Astrocyte (in vitro differentiated cells and primary cell): ENCODE results near the gene TMTC1. TPM values are rescaled to one million over a fixed set of nuclear protein-coding genes. Genes with fewer than 3 reads are reported as not detected.
A peak's percentile ranks its signal among the peaks of the same experiment; 100 is the strongest.

Experiments
- DNase-seq: peaks from one replicate; pipeline ENCODE4 v3.0.0-alpha.2; 2010; ENCODE audit warnings: low read depth
- FAIRE-seq: peaks from 2 replicates; lab custom pipeline; 2011; peaks lifted over from hg19 to GRCh38; lab: Jason Lieb, UNC
- H2AFZ ChIP-seq: 2 replicates; pipeline ENCODE4 v1.6.0; 2012; ENCODE audit warnings: low read depth, low read length, inconsistent platforms
- H3K27ac ChIP-seq: 2 replicates; pipeline ENCODE4 v1.5.1; 2011; ENCODE audit warnings: low read depth, low read length, inconsistent platforms
- H3K27me3 ChIP-seq: 2 replicates; pipeline ENCODE4 v1.6.0; 2011; ENCODE audit warnings: low read length, inconsistent platforms; ENCODE audit not compliant: insufficient read depth
- H3K36me3 ChIP-seq: 2 replicates; pipeline ENCODE4 v1.5.1; 2011; ENCODE audit warnings: low read length, inconsistent platforms; ENCODE audit not compliant: insufficient read depth
- H3K4me1 ChIP-seq: 2 replicates; pipeline ENCODE4 v1.5.1; 2011; ENCODE audit warnings: low read length, inconsistent platforms; ENCODE audit not compliant: insufficient read depth
- H3K4me2 ChIP-seq: 2 replicates; pipeline ENCODE4 v1.6.0; 2012; ENCODE audit warnings: low read length, inconsistent platforms
- H3K4me3 ChIP-seq: 2 replicates; pipeline ENCODE4 v1.5.1; 2011; ENCODE audit warnings: low read depth, mild to moderate bottlenecking, low read length, inconsistent platforms; ENCODE audit not compliant: insufficient read depth
- H3K79me2 ChIP-seq: 2 replicates; pipeline ENCODE4 v1.6.0; 2012; ENCODE audit warnings: mild to moderate bottlenecking, low read length, inconsistent platforms; ENCODE audit not compliant: insufficient read depth
- H3K9ac ChIP-seq: 2 replicates; pipeline ENCODE4 v1.6.0; 2012; ENCODE audit warnings: mild to moderate bottlenecking, low read length, inconsistent platforms
- H3K9me3 ChIP-seq: 2 replicates; pipeline ENCODE4 v1.5.1; 2012; ENCODE audit warnings: low read depth, mild to moderate bottlenecking, low read length, inconsistent platforms; ENCODE audit not compliant: insufficient read depth
- H4K20me1 ChIP-seq: 2 replicates; pipeline ENCODE4 v1.6.0; 2012; ENCODE audit warnings: low read length, inconsistent platforms; ENCODE audit not compliant: insufficient read depth
- H3K27ac Mint-ChIP-seq: one replicate; pipeline ENCODE4 v1.8.0; 2021; ENCODE audit warnings: mild to moderate bottlenecking, mixed read lengths; ENCODE audit not compliant: unreplicated experiment
- H3K27me3 Mint-ChIP-seq: one replicate; pipeline ENCODE4 v1.8.0; 2021; ENCODE audit warnings: low read depth, mixed read lengths; ENCODE audit not compliant: unreplicated experiment
- H3K36me3 Mint-ChIP-seq: one replicate; pipeline ENCODE4 v1.8.0; 2021; ENCODE audit warnings: low read depth, mixed read lengths; ENCODE audit not compliant: unreplicated experiment
- H3K4me1 Mint-ChIP-seq: one replicate; pipeline ENCODE4 v1.8.0; 2021; ENCODE audit warnings: low read depth, mixed read lengths; ENCODE audit not compliant: unreplicated experiment
- H3K4me3 Mint-ChIP-seq: one replicate; pipeline ENCODE4 v1.8.0; 2021; ENCODE audit warnings: mild to moderate bottlenecking, moderate library complexity, mixed read lengths; ENCODE audit not compliant: unreplicated experiment
- H3K9me3 Mint-ChIP-seq: one replicate; pipeline ENCODE4 v1.8.0; 2021; ENCODE audit warnings: mild to moderate bottlenecking, mixed read lengths; ENCODE audit not compliant: unreplicated experiment
- CTCF ChIP-seq: IDR thresholded peaks from 2 replicates; pipeline ENCODE4 v1.5.1; 2011; ENCODE audit warnings: low read depth, mild to moderate bottlenecking, inconsistent platforms, low read length, moderate library complexity; ENCODE audit not compliant: insufficient read depth
- EZH2 ChIP-seq: IDR thresholded peaks from 2 replicates; pipeline ENCODE4 v1.6.1; 2012; ENCODE audit warnings: mild to moderate bottlenecking, low read length, inconsistent platforms; ENCODE audit not compliant: insufficient read depth
- total RNA-seq: library from RNA; stranded (reverse); gene quantifications from 2 replicates; pipeline ENCODE4 v1.2.1, GENCODE V29; 2021

The TMTC1 gene
- total RNA-seq, 1 donor from 2014 or later, result 4.7 TPM

DNA sequence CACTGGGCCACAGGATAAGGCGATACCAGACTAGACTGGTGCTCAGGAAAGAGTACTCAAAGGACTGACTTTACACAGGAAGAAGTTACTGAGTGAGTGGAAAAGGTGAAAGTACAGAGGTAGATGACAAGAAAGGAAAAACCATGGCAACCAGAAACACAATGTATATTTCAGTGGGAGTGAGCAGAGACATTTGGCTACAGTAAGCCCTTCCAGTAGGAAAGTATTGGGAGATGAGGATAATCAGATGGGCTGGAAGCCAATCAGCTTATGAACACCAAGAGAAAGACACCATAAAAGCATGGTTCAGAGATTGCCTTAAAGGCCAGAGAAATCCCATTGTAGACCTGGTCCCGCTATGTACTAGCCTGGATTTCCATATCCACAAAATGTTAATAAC lies 51.6 kb downstream of the TMTC1 start:
- H3K4me2 ChIP-seq, result no peak overlapping the region
- peaks cover 6% of the 10 kb centered on the region for H3K4me1 ChIP-seq
- no peak overlapping the region for H3K27ac ChIP-seq
- peak; percentile 51 for DNase-seq
- H3K9ac ChIP-seq, result no peak overlapping the region
- Mint-ChIP-seq H3K36me3 (no peaks in the 10 kb centered on the region), H3K4me1 (peaks cover 10% of the 10 kb centered on the region), H3K9me3 (no peaks in the 10 kb centered on the region), H3K27me3 (no peaks in the 10 kb centered on the region), H3K4me3 (no peak overlapping the region), H3K27ac (peak overlapping the region; percentile 63)
- no peaks in the 10 kb centered on the region for H3K27me3 ChIP-seq
- H3K79me2 ChIP-seq, result no peaks in the 10 kb centered on the region
- H3K36me3 ChIP-seq, result no peaks in the 10 kb centered on the region
- no peaks in the 10 kb centered on the region for H3K9me3 ChIP-seq
- no peak for FAIRE-seq
- no peak overlapping the region for H3K4me3 ChIP-seq
- no peaks in the 10 kb centered on the region for H4K20me1 ChIP-seq
- H2AFZ ChIP-seq, result no peak overlapping the region
- TF ChIP-seq EZH2, result no peak
- TF ChIP-seq CTCF, result no peak

DNA sequence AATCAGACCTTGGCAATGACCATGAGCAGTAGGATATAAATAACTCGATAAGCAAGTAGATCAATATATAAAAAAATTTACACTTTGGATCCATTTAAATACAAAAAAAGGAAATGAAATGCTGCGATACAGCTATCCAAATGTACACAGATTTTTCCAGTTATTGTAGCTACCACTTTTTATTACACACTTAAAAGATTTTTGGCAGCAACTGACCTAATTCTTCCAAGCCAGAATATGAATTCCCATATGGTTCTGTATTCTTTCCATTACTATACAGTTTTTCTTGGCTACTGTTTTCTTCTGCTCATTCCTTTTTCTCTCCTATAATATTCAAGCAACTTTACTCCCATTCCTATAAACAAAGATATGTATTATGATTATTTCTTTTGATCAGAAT lies 52.2 kb downstream of the TMTC1 start:
- H3K4me1 Mint-ChIP-seq, result peaks cover 10% of the 10 kb centered on the region
- H3K4me1 ChIP-seq, result peaks cover 6% of the 10 kb centered on the region
- no peak overlapping the region for H3K4me3 Mint-ChIP-seq
- H3K4me3 ChIP-seq, result no peak overlapping the region
- no peaks in the 10 kb centered on the region for H3K27me3 Mint-ChIP-seq
- H3K9ac ChIP-seq, result no peak overlapping the region
- no peak overlapping the region for H3K4me2 ChIP-seq
- FAIRE-seq (no peak), DNase-seq (no peak)
- no peaks in the 10 kb centered on the region for H3K36me3 Mint-ChIP-seq
- no peaks in the 10 kb centered on the region for H3K79me2 ChIP-seq
- H4K20me1 ChIP-seq, result no peaks in the 10 kb centered on the region
- H3K27me3 ChIP-seq, result no peaks in the 10 kb centered on the region
- H3K9me3 ChIP-seq, result no peaks in the 10 kb centered on the region
- no peak overlapping the region for H3K27ac Mint-ChIP-seq
- H3K27ac ChIP-seq, result no peak overlapping the region
- H3K36me3 ChIP-seq, result no peaks in the 10 kb centered on the region
- no peak overlapping the region for H2AFZ ChIP-seq
- TF ChIP-seq CTCF (no peak), EZH2 (no peak)
- H3K9me3 Mint-ChIP-seq, result no peaks in the 10 kb centered on the region

DNA sequence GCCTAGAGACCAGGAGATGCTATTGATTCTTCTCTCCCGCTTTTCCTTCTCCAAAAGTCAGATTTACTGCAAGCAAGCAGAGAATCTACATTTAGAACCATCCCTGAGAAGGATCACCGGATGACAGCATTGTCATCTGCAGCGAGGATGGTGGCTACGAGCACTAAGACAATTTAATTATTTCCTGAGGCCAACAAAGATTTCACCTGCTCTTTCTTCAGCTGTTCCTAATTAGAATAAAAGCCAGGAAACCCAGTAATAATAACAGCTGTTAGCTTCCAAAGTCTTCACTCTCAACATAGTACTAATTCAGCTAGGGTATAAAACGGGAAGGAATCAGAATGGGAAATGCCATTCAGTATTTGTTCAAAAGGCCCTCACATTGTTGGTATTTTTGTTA lies 53.3 kb downstream of the TMTC1 start:
- H3K9ac ChIP-seq, result no peak overlapping the region
- no peaks in the 10 kb centered on the region for H3K27me3 ChIP-seq
- FAIRE-seq (no peak), DNase-seq (no peak)
- no peaks in the 10 kb centered on the region for H4K20me1 ChIP-seq
- H2AFZ ChIP-seq, result no peak overlapping the region
- no peak overlapping the region for H3K27ac Mint-ChIP-seq
- H3K4me3 Mint-ChIP-seq, result no peak overlapping the region
- no peak overlapping the region for H3K4me2 ChIP-seq
- H3K27ac ChIP-seq, result no peak overlapping the region
- no peaks in the 10 kb centered on the region for H3K36me3 ChIP-seq
- no peaks in the 10 kb centered on the region for H3K36me3 Mint-ChIP-seq
- H3K4me1 Mint-ChIP-seq, result peaks cover 19% of the 10 kb centered on the region
- H3K9me3 ChIP-seq, result no peaks in the 10 kb centered on the region
- H3K27me3 Mint-ChIP-seq, result no peaks in the 10 kb centered on the region
- TF ChIP-seq CTCF (no peak), EZH2 (no peak)
- H3K4me3 ChIP-seq, result no peak overlapping the region
- no peaks in the 10 kb centered on the region for H3K9me3 Mint-ChIP-seq
- H3K4me1 ChIP-seq, result peaks cover 11% of the 10 kb centered on the region
- H3K79me2 ChIP-seq, result no peaks in the 10 kb centered on the region
